Omental fat pad (tissue), 4 donors: ENCODE results near the gene TPCN2. TPM values are rescaled to one million over a fixed set of nuclear protein-coding genes. Genes with fewer than 3 reads are reported as not detected.
A peak's percentile ranks its signal among the peaks of the same experiment; 100 is the strongest.
"Not testable (repeated sequence)": the region's sequence is repeated elsewhere in the genome, so short reads cannot be mapped to it uniquely, and the experiment has no call there.

Source experiments
- ATAC-seq: fragments of 150-250 bp; one replicate; pipeline ENCODE4 v1.9.1; 2016; ENCODE audit warnings: mild to moderate bottlenecking, moderate library complexity; ENCODE audit not compliant: low FRiP score
- DNase-seq: peaks from one replicate; pipeline ENCODE4 v3.0.0-alpha.2; 2019; ENCODE audit warnings: low spot score
- total RNA-seq, 4 donors: library from RNA; depleted of rRNA; stranded (reverse); fragments of >200 nt; gene quantifications; one replicate each; pipeline ENCODE4 v1.1.0, GENCODE V29; 2016
- TF ChIP-seq, protein P1 (sequence below), 3 donors: fragments of 450-650 bp; IDR thresholded peaks; one replicate each; pipeline ENCODE4 v1.5.1; 2016 to 2017; ENCODE audit warnings: antibody characterized with exemption in 3 of 3, mild to moderate bottlenecking in 3 of 3, moderate library complexity in 2 of 3

Gene TPCN2
- total RNA-seq, 4 donors from 2014 or later: 11.8 to 23.3 (median 15.4) TPM

DNA sequence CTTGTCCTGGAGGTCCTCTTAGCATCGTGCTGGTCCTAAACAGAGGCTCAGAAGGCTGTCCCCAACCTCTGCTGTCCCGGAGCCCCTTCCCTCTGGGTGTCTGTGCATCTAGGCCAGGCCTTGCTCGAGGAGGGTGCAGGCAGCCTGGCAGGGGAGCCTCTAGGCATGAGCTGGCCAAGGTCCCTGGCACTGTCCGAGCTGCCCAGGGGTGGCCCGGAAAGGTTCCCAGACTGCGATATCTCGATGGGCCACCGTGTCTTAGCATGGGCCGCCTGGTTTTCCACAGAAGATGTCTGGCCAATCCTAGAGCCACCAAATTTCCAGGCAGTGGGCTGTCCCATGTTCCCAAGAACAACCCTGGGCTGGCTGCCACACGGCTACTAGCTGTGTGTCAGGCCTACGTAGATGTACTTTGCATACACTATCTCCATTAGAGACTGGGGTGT lies 82.4 kb downstream of the TPCN2 start:
- DNase-seq: no peak
- ATAC-seq: no peak
- TF ChIP-seq, protein P1, sequence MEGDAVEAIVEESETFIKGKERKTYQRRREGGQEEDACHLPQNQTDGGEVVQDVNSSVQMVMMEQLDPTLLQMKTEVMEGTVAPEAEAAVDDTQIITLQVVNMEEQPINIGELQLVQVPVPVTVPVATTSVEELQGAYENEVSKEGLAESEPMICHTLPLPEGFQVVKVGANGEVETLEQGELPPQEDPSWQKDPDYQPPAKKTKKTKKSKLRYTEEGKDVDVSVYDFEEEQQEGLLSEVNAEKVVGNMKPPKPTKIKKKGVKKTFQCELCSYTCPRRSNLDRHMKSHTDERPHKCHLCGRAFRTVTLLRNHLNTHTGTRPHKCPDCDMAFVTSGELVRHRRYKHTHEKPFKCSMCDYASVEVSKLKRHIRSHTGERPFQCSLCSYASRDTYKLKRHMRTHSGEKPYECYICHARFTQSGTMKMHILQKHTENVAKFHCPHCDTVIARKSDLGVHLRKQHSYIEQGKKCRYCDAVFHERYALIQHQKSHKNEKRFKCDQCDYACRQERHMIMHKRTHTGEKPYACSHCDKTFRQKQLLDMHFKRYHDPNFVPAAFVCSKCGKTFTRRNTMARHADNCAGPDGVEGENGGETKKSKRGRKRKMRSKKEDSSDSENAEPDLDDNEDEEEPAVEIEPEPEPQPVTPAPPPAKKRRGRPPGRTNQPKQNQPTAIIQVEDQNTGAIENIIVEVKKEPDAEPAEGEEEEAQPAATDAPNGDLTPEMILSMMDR (IDR thresholded peaks at IDR 0.05): no peak

DNA sequence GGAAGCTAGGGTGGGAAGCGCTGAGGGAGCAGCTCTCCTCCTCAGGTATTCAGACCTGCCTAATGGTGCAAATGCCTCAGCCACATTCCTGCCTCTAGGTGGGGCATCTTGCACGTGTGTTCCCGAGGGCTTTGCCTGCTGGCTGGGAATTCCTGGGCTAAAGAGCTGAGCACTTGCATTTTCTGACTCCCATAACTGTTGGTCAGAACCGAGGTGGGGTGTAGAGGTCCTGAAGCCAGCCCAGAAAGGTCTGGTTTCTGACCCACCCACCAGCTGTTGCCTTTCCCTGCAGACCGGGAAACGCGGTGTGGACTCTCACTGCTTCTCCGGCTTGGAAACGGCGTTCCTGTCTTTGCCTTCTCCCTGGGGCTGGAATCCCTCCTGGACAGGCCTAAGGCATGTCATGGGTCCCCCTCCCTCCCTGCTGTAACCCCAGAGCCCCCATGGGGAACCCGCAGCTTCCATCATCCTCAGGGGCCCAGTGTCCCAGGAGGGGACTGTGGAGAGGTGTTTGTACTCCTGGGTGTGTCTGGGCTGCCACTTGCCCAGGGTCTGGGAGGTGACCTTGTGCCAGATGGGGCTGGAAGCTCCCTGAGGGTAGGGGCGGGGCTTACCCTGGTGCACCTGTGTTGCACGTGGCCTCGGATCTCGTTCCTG lies 83.0 kb downstream of the TPCN2 start:
- DNase-seq (peak; percentile 50), ATAC-seq (peak; percentile 65)
- TF ChIP-seq, protein P1 (IDR thresholded peaks at IDR 0.05): no peak

DNA sequence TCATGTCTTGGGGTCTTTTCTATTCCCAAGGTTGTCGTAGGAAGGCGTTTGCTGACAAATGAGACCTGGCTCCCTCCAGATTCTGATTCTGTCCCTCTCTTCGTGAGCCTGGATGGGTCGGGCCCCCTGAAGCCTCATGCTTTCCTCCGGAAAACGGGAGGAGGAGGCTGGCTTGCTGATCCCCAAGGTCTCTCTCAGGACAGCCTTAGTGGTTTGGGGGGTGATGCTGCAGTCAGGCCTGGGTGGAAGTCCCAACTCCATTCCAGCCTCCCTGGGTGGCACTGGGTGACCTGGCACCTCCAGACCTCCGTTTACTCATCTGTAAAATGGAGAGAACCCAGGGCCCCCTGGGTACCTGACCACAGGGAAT lies 83.6 kb downstream of the TPCN2 start:
- TF ChIP-seq, protein P1 (IDR thresholded peaks at IDR 0.05): no peak
- no peak for ATAC-seq
- no peak for DNase-seq

DNA sequence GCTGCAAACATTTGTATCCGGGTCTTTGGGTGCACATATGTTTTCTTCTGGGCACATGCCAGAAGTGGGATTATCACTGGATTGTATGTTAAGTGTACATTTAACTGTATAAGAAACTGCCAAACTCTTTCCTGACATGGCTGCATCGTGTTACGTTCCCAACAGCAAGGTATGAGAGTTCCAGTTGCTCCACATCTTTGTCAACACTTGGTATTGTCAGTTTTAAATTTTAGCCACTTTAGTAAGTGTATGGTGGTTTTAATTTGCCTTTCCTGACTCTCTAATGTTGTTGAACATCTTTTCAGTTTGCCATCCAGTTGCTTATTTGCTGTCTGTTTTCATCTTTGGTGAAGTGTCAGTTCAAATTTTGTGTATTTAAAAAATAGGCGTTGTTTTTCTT lies 84.5 kb downstream of the TPCN2 start:
- TF ChIP-seq, protein P1 (IDR thresholded peaks at IDR 0.05): no peak
- DNase-seq: no peak
- no peak for ATAC-seq

DNA sequence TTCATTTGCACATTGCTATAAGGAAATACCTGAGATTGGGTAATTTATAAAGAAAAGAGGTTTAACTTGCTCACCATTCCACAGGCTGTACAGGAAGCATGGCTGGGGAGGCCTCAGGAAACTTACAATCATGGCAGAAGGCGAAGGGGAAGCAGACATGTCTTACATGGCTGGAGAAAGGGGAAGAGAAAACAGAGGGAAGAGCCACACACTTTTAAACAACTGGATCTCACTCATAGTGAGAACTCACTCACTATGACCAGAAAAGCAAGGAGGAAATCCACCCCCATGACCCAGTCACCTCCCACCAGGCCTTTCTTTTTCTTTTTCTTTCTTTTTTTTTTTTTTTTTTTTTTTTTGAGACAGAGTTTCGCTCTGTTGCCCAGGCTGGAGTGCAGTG lies 85.5 kb downstream of the TPCN2 start:
- DNase-seq, ATAC-seq: not testable (repeated sequence)

DNA sequence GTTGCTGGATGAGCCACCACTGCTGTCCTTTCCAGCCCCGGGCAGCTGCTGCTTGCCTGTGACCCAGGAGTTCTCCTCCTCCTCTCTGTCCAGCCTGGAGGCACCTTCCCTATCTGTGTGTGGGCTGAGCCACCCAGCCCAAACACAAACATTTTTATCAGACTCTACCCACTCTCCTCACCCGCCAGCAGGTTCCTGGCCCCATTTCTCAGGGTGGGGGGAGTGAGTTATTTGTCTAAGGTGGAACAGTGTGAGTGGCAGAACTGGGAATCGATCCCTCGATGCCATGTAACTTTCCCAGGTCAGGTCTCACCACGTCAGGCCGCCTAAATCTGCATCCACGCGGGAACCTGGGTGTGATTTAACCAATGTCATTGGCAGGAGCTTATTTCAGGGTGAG lies 86.2 kb downstream of the TPCN2 start:
- DNase-seq (no peak), ATAC-seq (no peak)
- TF ChIP-seq, protein P1 (IDR thresholded peaks at IDR 0.05): no peak

DNA sequence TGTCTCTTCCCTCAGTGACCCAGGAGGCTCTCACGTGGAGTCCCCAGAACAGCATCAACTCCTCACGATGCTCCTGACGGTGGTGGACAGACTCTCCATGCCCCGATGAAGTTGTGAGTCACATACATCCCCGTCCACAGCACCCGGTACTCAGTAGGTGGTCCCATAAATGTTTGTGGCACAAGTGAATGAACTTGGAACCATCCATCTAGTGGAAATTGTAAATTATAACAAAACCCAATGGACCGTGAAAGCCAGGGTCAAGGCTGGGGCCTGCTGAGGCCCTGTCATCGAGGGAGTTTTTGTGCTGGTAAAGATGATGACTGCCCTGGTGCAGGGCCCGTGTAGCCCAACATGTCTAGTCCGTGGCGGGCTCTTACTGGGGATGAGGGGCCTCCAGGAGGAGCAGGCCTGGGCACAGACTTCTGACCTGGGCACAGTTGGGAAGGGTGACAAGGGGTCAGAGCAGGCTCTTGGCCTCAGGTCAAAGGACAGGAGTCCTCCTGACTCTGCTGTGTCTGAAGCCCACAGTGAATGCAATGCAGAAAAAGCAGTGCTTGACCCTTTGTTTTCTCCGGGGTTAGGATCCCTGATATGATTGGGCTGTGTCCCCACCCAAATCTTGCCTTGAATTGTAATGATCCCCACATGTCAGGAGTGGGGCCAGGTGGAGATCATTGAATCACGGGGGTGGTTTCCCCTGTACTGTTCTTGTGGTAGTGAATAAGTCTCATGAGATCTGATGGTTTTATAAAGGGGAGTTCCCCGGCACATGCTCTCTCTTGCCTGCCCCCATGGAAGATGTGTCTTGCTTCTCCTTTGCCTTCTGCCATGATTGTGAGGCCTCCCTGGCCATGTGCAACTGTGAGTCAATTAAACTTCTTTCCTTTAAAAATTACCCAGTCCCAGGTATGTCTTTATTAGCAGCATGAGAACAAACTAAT lies 87.0 kb downstream of the TPCN2 start:
- TF ChIP-seq, protein P1 (IDR thresholded peaks at IDR 0.05): no peak
- no peak for ATAC-seq
- no peak for DNase-seq
